Gastroesophageal sphincter (tissue), 4 donors: ENCODE results near the gene C10orf71. TPM values are rescaled to one million over a fixed set of nuclear protein-coding genes. Genes with fewer than 3 reads are reported as not detected.

Experiments used
- ATAC-seq: fragments of 150-250 bp; one replicate; pipeline ENCODE4 v1.9.1; 2016; ENCODE audit warnings: mild to moderate bottlenecking, moderate library complexity
- H3K27ac ChIP-seq, 4 donors: fragments of 200-600 bp; sonication (generic) in 3 of 4; 1 replicate in 3 of 4; 2 replicates in 1 of 4; pipeline ENCODE4 v1.5.1; 2016 to 2019
- H3K27me3 ChIP-seq: fragments of 200-600 bp; sonication (generic); one replicate; pipeline ENCODE4 v1.5.1; 2019
- H3K36me3 ChIP-seq, 2 donors: fragments of 200-600 bp; sonication (generic); one replicate each; pipeline ENCODE4 v1.5.1; 2019; ENCODE audit warnings: control low read depth in 1 of 2
- H3K4me1 ChIP-seq, 3 donors: fragments of 200-600 bp; sonication (generic); 1 replicate in 2 of 3; 2 replicates in 1 of 3; pipeline ENCODE4 v1.5.1; 2016 to 2019; ENCODE audit warnings: control low read depth in 2 of 3
- H3K4me3 ChIP-seq, 2 donors: fragments of 200-600 bp; sonication (generic); one replicate each; pipeline ENCODE4 v1.5.1; 2019; ENCODE audit warnings: mild to moderate bottlenecking in 1 of 2, moderate library complexity in 1 of 2
- H3K9me3 ChIP-seq, 3 donors: fragments of 200-600 bp; sonication (generic); one replicate each; pipeline ENCODE4 v1.5.1; 2017 to 2019; ENCODE audit warnings: control low read depth in 2 of 3
- CTCF ChIP-seq, 4 experiments: fragments of 200-600 bp in 2 of 4; fragments of 450-650 bp in 2 of 4; sonication (generic) in 1 of 4; IDR thresholded peaks; one replicate each; pipeline ENCODE4 v1.5.1; 2017 to 2019; ENCODE audit warnings: antibody characterized with exemption in 4 of 4, mild to moderate bottlenecking in 2 of 4, moderate library complexity in 2 of 4
- EP300 ChIP-seq: sonication (generic); formaldehyde crosslinking; IDR thresholded peaks from one replicate; pipeline ENCODE4 v1.6.1; 2017; ENCODE audit warnings: antibody characterized with exemption, mild to moderate bottlenecking
- POLR2A ChIP-seq, 2 donors: fragments of 450-650 bp; IDR thresholded peaks; one replicate each; pipeline ENCODE4 v1.6.1; 2017; ENCODE audit warnings: antibody characterized with exemption in 2 of 2, mild to moderate bottlenecking in 2 of 2, moderate library complexity in 1 of 2
- POLR2AphosphoS5 ChIP-seq: sonication (generic); formaldehyde crosslinking; IDR thresholded peaks from one replicate; pipeline ENCODE4 v1.6.1; 2017; ENCODE audit warnings: antibody characterized with exemption
- WGBS, 2 donors: methylation state at CpG; one replicate each; pipeline ENCODE4 v1.1.5; 2018; ENCODE audit warnings: low coverage in 1 of 2; 5-methylcytosine and 5-hydroxymethylcytosine counted together
- total RNA-seq, 4 donors: library from RNA; depleted of rRNA; stranded (reverse); fragments of >200 nt; gene quantifications; one replicate each; pipeline ENCODE4 v1.1.0, GENCODE V29; 2016

The C10orf71 gene
- total RNA-seq, 4 donors from 2014 or later, result 0.08 to 0.27 TPM; not detected in 2

GRCh38 chr10:49373361-49373760 lies 74.4 kb downstream of the C10orf71 start:
- peaks cover 22% of the 10 kb centered on the region for H3K27me3 ChIP-seq
- ATAC-seq, result no peak
- WGBS, 2 donors, result 81 to 86% methylated on average over 5 of the region's 5 CpGs
- H3K4me3 ChIP-seq, result no peak overlapping the region
- no peaks in the 10 kb centered on the region for H3K36me3 ChIP-seq
- TF ChIP-seq EP300 (no peak), POLR2A (IDR thresholded peaks at IDR 0.05) (no peak), CTCF (IDR thresholded peaks at IDR 0.05) (no peak), POLR2AphosphoS5 (no peak)
- H3K4me1 ChIP-seq, result no peaks in the 10 kb centered on the region
- H3K27ac ChIP-seq, result no peak overlapping the region
- H3K9me3 ChIP-seq, result no peaks in the 10 kb centered on the region

- no peak for ATAC-seq
- TF ChIP-seq POLR2AphosphoS5 (no peak), POLR2A (IDR thresholded peaks at IDR 0.05) (no peak), CTCF (IDR thresholded peaks at IDR 0.05) (no peak), EP300 (no peak)
- Histone ChIP-seq H3K9me3 (no peaks in the 10 kb centered on the region), H3K4me1 (no peaks in the 10 kb centered on the region), H3K36me3 (no peaks in the 10 kb centered on the region), H3K27me3 (peaks cover 22% of the 10 kb centered on the region), H3K4me3 (no peak overlapping the region), H3K27ac (no peak overlapping the region)
- whole genome bisulfite sequencing, 2 donors, result 63 to 78% methylated on average over 5 of the region's 5 CpGs
These were observed 75.8 kb downstream of the C10orf71 start for GRCh38 chr10:49374740-49375139.

GRCh38 chr10:49375611-49376010 lies 76.6 kb downstream of the C10orf71 start:
- WGBS, 2 donors, result 50 to 90% methylated on average over 1 to 2 of the region's 3 CpGs
- ATAC-seq, result no peak
- no peaks in the 10 kb centered on the region for H3K36me3 ChIP-seq
- H3K9me3 ChIP-seq, result no peaks in the 10 kb centered on the region
- no peaks in the 10 kb centered on the region for H3K4me1 ChIP-seq
- H3K27me3 ChIP-seq, result peaks cover 22% of the 10 kb centered on the region
- H3K4me3 ChIP-seq, result no peak overlapping the region
- TF ChIP-seq CTCF (IDR thresholded peaks at IDR 0.05) (no peak), EP300 (no peak), POLR2AphosphoS5 (no peak), POLR2A (IDR thresholded peaks at IDR 0.05) (no peak)
- no peak overlapping the region for H3K27ac ChIP-seq

Other genes with a start within 250 kb of the C10orf71 start
- gene VSTM4, start 183.6 kb upstream of the C10orf71 start, total RNA-seq, result 10 to 100 TPM; 11.4 to 25.1 (median 21.9) TPM
- gene FAM170B, start 165.1 kb upstream of the C10orf71 start, total RNA-seq, result not detected
- 10 to 100 TPM; 12.4 to 65.8 (median 21.7) TPM for gene TMEM273, start 110.8 kb upstream of the C10orf71 start, total RNA-seq
- not detected for gene DRGX, start 96.9 kb downstream of the C10orf71 start, total RNA-seq
- gene ERCC6, start 240.0 kb downstream of the C10orf71 start, total RNA-seq, result 10 to 100 TPM in 2 of 4 donors, 1 to 10 TPM in 2; 9.6 to 13.5 (median 11.0) TPM